ENCODE data around the gene MYRF.

The MYRF gene

GRCh38 chr11:61762798-61763197, 10.4 kb downstream of the MYRF start:
- DNase-seq: no peak

- DNase-seq: no peak
Measured at GRCh38 chr11:61763930-61764605, 11.6 kb downstream of the MYRF start.

- DNase-seq: no peak
Measured at GRCh38 chr11:61764606-61765260, 12.3 kb downstream of the MYRF start.

DNA sequence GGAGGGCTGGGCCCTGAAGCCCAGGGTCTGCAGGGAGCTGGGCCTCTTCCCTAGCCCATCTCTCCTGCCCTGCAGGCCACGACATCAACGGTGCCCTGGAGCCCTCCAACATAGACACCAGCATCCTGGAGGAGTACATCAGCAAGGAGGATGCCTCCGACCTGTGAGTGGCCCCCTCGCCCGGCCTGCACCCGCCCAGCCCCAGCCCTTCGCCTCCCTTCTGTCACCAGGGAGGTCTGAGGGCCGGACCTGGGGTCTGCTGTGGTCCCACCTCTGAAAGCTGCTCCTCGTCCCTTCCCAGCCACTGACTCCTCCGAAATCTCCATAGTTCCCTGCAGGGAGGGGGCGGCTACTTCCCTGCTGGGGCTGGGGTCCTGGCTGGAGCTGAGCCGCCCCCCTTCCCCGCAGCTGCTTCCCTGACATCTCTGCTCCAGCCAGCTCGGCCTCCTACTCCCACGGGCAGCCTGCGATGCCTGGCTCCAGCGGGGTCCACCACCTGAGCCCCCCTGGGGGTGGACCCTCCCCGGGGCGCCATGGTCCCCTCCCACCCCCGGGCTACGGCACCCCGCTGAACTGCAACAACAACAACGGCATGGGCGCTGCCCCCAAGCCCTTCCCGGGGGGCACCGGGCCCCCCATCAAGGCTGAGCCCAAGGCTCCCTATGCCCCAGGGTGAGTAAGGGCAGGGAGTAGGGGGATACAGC, 13.3 kb downstream of the MYRF start:
- DNase-seq: no peak

DNA sequence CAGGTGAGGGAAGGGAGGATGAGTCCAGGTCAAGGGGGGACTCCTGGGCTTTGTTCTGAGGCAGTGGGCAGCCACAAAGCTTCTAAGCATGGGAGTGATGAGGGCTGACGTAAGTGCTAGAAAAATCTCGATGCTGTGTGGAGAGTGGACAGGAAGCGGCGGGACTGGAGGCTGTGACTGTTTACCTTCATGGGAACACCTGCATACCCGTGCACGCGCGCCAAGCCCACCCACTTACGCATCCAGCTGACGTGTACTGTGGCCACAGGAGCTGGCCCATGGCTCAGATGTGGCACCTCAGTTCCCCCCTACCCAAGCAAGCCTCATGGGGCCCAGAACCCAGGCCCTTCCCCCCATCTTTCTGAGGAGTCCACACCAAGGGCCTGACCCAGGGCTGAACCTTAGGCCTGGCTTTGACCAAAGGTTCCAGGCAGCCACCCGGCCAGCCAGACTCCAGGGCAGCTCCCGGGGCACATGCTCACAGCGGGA, 14.0 kb downstream of the MYRF start:
- no peak for DNase-seq

DNA sequence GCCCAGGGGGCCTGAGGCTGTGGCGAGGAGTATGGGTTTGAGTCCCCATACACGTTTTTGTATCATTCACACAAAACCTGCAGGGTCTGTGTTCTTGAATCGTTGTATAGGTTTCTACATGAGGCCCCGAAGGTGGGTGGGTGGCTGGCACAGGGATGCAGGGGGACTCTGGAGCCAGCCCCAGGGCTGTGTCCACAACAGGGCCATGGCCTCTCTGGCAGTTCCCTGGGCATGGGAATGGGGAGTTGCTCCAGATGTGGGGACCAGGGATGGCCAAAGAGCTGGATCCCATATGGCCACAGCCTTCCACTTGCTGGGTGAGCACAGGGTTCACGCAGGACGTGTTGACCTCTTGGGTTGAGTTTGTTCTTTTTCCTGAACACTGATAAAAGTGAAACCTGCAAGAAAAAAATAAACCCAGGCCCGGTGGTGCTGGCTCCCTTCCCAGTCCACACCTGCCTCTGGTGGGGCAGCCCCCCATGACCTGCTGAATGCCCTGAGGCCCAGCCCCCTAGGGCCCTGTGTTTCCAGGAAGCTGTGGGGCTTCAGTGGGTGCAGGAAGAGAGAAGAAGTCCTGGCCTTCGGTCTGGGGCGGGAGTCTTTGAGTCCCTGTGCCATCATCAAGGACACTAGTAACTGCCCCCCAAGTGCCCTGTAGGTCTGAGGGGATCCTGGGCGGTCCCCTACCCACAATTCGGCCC, 16.1 kb downstream of the MYRF start:
- no peak for DNase-seq

DNA sequence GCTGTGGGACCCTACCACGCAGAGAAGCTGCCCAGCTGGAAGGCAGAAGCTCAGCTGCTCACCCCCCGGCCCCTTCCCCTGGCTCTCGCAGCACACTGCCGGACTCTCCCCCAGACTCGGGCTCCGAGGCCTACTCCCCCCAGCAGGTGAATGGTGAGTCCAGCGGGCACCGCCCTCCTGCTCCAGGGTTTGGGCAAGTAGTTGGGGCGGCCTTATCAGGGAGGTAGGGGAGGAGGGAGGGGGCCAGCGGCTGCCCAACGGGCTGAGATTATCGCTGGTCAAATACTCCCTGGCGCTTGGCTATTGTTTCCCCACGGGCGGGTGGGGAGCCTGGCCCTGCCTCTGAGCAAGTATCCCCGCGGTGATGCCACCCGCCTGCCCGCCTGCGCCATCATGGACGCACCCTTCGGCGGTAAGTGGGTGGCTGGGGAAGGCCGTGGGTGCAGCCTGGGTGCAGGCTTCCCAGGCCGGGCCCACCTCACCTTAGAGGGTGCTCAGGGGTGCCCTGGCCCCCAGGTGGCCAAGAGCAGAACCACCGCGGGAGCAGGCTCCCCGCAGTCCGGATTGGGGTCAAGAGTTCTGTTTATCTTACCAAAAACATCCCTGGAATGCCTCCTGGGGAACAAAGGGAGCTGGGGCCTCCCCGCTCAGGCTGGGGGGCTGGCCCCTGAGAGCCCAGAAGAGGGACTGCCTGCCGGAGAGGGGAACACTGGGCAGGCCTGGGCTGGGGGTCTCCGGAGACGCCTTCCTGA, 16.9 kb downstream of the MYRF start:
- no peak for DNase-seq

DNA sequence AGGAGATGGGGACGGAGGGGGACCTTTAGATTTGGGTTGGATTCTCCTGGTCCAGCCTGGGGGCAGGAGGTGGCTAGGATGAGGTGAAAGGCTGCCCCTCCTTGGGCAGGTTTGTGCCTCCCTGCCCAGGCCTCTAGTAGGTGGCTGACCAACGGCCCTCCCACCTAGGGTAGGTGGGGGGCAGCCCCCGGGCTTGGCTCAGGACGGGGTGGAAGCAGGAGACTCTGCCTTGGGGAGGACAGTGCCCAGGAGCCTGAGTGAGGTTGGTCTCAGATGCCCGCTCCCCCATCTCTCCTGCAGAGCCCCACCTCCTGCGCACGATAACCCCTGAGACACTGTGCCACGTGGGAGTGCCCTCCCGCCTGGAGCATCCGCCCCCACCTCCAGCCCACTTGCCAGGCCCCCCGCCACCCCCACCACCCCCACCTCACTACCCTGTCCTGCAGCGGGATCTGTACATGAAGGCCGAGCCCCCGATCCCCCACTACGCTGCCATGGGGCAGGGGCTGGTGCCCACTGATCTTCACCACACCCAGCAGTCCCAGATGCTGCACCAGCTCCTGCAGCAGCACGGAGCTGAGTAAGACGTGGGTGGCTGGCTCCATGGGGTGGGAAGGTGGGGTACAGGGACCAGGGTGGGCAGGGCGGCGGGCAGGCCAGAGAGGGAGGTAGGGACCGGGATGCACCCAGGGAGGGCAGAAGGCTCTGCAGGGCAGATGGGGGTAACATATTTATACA, 17.7 kb downstream of the MYRF start:
- DNase-seq: no peak

GRCh38 chr11:61771195-61771894, 18.9 kb downstream of the MYRF start:
- no peak for DNase-seq

DNA sequence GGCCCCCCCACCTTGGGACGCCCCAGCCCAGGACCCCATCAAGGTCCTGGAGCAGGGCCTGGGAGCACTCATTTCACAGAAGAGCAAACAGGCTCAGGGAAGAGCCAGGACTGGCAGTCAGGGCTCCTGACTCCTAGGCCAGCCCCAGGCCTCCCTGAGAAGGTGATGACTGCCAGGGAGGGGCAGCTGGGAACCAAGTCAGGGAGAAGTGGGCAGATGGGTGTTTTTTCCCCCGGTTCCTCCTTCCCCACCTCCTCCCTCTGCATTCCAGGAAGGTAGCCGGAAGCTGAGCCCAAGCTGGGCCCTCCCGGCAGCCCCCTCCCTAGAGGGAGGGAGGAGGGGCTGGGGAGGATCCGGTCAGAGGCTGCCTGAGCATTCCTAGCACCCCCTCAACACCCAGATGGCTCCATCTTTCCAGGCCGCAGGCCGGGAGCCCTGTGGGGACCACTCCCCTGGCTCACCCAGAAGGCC, 19.6 kb downstream of the MYRF start:
- no peak for DNase-seq

DNA sequence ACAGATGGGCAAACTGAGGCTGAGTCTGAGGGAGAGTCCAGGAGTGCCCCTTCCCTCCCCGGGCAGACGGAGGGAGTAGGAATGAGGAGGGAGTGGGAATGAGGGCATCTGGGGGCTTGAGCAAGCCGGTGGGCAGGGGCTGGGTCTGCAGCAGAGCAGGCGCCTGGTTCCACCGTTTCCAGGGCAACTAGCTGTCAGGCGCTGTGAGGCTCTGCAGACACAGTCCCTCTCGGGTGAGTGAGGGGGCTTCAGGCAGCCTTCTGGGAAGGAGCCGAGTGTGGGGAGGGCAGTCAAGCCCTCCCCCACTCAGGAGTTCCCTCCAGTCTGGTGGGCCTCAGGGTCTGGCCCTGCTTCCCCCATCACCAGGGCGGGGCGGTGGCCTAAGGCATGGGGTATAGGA, 20.9 kb downstream of the MYRF start:
- DNase-seq: no peak

DNA sequence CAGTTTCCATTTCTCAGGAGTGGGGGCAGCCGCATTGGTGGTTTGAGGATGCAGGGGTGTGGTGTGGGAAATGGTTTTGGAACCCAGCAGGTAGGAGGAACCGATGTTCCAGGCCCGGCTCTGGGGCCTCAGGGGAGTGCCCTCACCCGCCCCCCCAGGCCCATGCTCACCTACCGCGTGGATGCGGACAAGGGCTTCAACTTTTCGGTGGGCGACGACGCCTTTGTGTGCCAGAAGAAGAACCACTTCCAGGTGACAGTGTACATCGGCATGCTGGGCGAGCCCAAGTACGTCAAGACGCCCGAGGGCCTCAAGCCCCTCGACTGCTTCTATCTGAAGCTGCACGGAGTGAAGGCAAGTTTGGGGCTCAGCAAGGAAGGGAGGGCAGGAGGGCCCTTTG, 21.4 kb downstream of the MYRF start:
- DNase-seq: no peak

DNA sequence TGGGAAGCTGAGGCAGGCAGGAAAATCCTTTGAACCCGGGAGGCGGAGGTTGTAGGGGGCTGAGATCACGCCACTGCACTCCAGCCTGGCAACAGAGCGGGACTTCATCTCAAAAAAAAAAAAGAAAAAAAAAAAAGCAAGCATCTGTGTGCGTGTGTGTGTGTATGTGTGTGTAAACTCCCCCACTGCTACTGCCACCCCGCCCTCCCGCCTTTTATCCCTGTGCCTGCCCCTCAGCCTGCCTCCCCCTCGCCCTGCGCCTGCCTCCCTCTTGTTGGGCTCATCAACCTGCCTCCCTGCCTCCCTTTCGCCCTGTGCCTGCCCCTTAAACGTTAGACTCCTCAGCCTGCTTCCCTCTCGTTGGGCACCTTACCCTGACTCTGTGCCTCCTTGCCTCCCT, 22.0 kb downstream of the MYRF start:
- DNase-seq: no peak

DNA sequence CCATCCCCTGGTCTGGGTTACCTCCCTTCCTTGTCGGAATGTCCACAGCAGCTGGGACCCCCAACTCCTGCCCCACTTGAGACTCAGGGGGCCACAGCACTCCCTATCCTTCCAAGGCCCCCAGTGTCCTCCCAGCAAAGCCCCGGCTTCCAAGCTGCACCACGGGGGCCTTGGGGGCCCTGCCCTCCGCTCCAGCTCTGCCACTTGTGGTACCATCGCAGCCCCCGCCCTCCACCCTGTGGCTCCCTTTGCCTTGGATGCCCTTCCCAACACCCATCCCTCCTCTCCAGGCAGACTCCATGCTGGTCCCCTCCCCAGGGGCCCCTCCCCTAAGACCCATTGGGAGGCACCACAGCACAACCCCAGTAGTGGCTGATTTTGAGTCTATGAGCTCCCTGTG, 22.7 kb downstream of the MYRF start:
- no peak for DNase-seq

DNA sequence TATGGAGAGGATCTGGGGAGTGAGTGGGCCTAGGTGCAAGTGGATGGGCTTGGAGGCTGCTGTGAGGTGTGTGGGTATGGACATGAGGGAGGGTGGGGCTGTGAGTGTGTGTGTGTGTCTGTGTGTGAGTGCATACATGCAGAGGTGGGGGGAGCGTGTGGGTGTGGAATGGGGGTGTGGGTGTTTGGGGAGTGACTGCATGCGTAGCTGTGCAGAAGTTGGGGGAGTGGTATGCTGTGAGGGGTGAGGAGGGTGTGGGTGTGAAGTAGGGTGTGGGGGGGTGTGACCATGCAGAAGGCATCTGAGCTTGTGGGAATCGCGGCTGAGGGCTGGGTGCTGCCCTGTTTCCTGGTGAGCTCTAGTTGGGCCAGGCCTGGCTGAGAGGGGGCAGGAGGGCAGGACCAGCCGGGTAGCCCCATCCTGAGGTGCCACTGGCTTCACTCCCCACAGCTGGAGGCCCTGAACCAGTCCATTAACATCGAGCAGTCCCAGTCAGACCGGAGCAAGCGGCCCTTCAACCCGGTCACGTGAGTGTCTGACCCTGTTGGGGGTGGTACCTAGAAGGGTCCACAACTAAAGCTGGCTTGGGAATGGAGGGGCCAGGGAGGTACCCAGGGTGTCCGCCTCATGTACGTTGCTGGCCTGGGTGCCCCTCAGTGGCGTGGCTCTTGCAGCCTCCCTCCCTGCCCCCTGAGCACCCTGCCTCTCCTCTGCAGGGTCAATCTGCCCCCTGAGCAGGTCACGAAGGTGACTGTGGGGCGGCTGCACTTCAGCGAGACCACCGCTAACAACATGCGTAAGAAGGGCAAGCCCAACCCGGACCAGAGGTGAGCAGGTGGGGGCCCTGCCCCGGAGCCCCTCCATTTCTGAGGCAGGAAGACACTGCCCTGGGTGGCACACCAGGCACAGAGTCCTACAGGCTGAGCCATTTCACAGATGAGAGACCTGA, 23.4 kb downstream of the MYRF start:
- DNase-seq: no peak

DNA sequence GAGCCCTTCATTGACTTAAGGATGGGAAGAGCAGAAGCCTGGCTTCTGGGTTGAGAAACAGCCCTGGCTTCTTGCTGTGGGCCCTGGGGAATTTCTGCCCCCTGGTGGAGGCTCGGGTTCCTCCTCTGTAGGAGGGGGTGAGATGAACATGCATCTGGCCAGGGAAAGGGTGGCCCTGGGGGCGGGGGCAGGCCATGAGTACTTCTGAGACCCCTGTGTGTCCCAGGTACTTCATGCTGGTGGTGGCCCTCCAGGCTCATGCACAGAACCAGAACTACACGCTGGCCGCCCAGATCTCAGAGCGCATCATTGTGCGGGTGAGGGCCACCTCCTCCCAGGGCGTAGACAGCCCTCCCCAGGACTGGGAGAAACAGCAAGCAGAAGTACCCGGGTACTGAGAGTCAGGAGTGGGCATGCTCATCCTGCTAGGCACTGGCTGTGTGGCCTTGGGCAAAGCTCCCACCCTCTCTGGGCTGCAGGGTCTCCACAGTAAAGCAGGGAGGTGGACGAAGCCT, 24.2 kb downstream of the MYRF start:
- peak; percentile 81 for DNase-seq

- DNase-seq: peak; percentile 63
Measured at GRCh38 chr11:61777234-61778090, 25.0 kb downstream of the MYRF start.

- no peak for DNase-seq
Measured at GRCh38 chr11:61778357-61778886, 26.0 kb downstream of the MYRF start.

All from activated CD4-positive, alpha-beta T cell treated with anti-CD3 and anti-CD28 coated beads, Interleukin-2, Interleukin-6, amounts not matched to agents 100 ng/mL and 50 ng/mL, durations not matched to agents 16 hours and 8 hours (primary cell).